GM12892 (cell line): ENCODE data around the gene KIAA1549.

Source experiments
- POLR2A ChIP-seq: IDR thresholded peaks from 2 replicates; pipeline ENCODE4 v1.6.1; 2011; ENCODE audit warnings: low read depth, low read length, control low read depth
- POLR2AphosphoS5 ChIP-seq: IDR thresholded peaks from 2 replicates; pipeline ENCODE4 v1.6.1; 2011; ENCODE audit warnings: low read depth, low read length, control low read depth
- TAF1 ChIP-seq: IDR thresholded peaks from 2 replicates; pipeline ENCODE4 v1.6.1; 2011; ENCODE audit warnings: low read depth, mild to moderate bottlenecking, control low read depth, low read length, borderline replicate concordance

- TF ChIP-seq TAF1 (no peak), POLR2AphosphoS5 (no peak), POLR2A (no peak)
These were observed 178.5 kb downstream of the KIAA1549 start for GRCh38 chr7:138802706-138803105.
